Anterior cingulate cortex (tissue), 58 donors: Measurements from ENCODE around the gene FUT8.
"Not testable (repeated sequence)": the region's sequence is repeated elsewhere in the genome, so short reads cannot be mapped to it uniquely, and the experiment has no call there.

Experiments
- DNase-seq, 58 donors: peaks; one replicate each; lab custom pipeline; 2025; lab: John Stamatoyannopoulos, UW

The FUT8 gene

DNA sequence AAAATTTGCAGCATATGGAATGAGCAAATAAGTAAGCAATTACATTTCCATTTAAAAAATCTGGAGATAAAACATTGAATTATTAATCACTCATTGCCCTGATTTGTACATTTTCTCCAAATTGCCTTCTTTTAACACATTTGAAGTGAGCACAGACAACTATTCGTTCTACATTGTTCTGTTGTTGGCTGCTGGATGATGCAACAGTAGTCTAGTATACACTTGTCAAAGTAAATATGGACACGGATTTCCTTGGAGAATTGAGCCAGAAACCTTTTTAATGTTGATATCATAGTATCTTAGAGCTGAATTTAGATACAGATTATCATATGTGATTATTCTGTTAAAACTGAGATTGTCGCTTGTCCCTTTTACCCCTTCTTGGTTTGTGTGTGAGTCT, 188.2 kb downstream of the FUT8 start:
- DNase-seq, result no peak

DNA sequence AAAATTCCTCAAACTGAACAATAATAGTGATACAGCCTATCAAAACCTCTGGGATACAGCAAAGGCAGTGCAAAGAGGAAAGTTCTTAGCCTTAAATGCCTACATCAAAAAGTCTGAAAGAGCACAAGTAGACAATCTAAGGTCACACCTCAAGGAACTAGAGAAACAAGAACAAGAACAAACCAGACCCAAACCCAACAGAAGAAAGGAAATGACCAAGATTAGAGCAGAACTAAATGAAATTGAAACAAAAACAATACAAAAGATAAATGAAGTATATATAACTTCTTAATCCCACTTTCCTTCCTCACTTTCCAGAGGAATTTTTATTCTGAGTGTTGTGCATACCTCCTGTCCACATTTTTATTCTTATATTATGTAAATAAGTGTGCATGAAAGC, 192.0 kb downstream of the FUT8 start:
- DNase-seq, result no peak

DNA sequence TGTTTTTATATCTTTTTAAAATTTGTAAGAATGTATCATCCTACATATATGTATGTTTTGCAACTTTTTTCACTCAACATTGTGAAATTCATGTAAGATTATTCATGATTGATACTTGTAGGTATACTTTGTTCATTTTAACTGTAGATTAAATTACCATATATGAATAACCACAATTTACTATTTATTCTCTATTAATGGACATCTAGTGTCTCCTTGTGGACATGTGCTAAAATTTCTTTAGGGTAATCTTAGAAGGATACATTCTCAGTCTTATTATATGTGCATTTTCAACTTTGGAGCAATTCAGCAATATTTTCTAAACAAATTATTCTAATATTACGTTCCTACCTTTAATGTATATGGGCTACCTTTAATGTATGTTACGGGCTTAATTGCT, 192.4 kb downstream of the FUT8 start:
- DNase-seq, result no peak

DNA sequence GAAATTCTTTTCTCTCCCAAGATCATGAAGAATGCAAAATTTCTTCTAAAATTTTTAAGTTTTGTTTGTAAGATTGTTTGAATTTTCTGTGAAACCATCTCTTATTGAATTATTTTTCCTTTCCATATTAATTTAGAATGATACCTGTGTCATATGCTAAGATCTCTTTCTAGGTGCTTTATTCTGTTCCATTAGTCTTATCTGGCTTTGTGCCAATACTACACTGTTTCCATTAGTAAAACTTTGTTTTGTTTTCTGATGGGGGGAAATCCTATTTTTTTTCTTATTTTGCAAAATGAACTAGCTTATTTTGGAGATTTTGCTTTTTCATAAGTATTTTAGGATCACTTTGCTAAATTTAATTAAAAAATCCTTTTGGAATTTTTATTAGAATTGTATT, 193.9 kb downstream of the FUT8 start:
- DNase-seq, result no peak

DNA sequence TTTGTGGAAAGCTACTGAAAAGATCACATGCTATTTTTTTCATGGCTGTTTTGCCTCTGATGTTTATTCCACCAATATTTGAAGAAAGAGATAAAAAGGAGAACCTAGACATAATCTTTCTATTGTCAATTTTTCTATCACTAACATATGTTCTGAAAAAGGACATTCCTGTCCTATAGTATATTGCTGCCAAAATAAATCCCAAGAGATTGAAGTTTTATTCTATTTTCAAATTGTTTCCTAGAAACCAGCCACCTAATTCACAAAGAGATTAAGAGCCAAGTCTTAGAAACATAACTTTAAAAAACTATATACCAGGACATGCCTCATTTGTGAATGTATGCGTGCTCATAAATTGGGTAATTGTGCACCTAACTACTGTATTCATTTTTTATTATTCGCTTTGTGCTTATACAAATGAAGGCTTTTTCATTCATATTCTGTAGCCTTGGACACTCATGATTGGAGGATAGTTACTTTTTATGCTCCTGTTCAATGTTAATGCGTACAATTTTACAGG, 200.7 kb downstream of the FUT8 start:
- no peak for DNase-seq

DNA sequence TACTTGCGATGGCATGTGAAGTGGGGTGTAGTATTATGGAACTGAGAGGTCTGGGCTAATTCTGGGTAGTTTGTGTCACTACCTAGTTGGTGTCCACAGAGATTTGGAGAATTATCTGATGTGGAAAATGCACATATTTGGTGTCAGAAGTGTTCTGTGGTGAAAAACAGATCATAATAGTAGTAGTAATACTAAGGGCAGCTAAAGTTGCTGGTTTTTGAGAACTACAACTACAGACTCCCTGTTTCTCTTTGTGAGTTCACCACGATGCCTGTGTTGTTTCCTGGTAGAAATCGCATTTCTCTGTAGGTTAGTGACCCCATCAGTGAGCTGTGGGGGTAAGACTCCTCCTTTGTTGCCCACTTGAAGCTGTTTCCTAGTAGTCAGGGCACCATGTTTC, 206.5 kb downstream of the FUT8 start:
- no peak for DNase-seq

DNA sequence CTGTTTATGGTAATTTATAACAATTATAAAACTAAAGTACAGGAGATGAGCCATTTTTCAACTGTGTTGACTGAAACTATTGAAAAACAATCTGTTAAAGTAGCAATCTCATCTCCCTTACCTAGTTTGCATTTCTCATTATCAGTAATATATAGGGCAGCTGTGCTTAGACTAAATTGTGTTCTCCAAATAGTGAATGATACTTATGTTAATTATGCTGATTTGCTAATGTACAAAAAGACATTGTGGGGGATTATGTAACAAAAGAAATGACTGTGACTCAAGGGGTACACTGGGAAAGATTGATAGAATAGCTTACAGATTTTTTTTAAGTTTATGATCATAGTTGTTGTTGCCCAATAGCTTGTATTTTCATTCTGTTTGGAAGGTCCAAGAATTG, 207.7 kb downstream of the FUT8 start:
- no peak for DNase-seq

DNA sequence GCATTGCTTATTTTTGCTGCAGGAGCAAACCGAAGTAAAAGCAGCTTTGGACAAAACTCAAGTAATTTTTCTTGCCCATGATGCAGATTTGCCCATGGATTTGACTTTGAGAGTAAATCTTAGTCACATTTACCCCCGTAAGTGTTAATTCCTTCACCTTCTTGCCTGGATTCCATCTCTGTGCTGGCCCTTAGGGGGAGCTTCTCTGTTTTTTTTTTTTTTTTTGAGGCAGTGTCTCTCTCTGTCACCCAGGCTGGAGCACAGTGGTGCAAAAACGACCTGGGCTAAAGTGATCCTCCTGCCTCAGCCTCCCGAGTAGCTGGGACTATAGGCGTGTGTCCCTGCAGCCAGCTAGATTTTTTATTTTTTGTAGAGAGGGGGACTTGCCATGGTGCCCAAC, 210.2 kb downstream of the FUT8 start:
- no peak for DNase-seq

DNA sequence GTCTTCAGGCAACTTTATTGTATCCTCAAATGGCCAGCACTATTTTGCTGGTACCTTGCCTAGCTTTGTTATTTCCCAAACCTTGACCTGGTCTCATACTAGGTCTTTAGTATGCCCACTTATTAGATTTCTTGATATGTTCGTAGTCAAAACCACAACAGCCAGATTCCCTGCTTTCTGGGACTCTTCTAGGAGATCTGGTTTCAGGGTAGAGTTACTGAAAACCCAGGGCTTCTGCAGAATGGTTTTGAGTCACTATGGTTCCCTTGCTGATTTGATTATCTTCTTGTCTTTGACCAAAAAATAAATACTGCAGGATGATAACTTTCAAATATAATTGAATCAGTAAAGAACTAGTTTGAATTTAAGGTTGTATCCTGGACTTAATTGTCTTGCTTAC, 211.2 kb downstream of the FUT8 start:
- DNase-seq, result no peak

DNA sequence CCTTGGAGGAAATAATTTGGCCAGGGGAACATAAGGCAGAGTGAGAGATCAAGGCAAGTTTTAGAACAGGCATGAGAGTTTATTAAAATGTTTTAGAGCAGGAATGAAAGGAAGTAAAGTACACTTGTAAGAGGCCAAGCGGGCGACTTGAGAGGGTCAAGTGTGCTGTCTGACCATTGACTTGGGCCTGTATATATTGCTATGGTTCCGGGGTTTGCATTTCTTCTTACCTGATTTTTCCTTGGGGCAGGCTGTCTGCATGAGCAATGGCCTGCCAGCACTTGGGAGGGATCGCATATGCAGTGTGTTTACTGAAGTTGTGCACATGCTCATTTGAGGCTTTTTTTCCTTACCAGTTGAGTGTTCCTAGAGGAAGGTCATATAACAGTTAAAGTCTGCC, 214.8 kb downstream of the FUT8 start:
- no peak for DNase-seq

DNA sequence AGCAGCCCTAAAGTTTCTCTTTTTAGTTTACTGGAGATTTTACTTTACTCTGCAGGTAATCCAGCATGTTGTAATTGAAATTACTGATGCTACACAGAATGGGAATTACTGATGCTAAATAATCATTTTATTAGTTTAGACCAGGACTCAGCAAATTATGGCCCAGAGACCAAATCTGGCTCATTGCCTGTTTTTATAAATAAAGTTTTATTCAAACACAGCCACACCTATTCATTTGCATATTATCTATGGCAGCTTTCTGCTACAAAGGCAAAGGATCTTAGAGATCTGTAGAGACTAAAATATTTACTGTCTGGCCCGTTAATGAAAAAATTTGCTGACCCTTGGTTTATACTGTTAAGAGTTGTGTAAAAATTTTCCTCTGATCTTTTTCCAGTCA, 216.1 kb downstream of the FUT8 start:
- no peak for DNase-seq

DNA sequence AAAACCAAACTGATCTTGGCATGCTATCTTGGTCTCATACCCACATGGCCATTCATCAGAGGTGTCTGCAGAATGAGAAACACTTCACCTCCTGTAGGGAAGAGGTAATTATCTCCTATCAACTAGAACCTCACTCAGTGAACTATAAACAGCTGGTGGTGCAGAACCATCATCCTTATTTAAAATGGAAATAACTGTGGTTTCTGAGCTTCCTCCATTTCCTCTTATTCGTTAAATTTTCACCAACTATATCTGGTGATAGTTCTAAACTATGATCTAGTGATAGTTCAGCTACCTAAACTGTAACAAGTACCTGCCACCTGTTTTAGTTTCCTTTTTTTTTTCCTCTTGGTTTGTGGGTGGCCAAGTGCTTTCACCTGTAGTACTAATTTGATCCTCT, 218.5 kb downstream of the FUT8 start:
- DNase-seq, result no peak

DNA sequence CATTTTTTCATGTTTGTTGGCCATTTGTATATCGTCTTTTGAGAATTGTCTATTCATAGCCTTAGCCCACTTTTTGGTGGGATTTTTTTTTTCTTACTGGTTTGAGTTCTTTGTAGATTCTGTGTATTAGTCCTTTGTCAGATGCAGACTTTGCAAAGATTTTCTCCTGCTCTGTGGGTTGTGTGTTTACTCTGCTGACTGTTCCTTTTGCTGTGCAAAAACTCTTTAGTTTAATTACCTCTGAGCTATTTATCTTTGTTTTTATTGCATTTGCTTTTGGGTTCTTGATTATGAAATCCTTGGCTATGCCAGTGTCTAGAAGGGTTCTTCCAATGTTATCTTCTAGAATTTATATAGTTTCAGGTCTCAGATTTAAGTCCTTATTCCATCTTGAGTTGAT, 220.0 kb downstream of the FUT8 start:
- no peak for DNase-seq

DNA sequence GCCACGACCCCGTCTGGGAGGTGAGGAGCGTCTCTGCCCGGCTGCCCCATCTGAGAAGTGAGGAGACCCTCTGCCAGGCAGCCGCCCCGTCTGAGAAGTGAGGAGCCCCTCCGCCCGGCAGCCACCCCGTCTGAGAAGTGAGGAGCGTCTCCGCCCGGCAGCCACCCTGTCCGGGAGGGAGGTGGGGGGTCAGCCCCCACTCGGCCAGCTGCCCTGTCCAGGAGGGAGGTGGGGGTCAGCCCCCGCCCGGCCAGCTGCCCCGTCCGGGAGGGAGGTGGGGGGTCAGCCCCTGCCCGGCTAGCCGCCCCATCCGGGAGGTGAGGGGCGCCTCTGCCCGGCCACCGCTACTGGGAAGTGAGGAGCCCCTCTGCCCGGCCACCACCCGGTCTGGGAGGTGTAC, 221.1 kb downstream of the FUT8 start:
- DNase-seq, result not testable (repeated sequence)

DNA sequence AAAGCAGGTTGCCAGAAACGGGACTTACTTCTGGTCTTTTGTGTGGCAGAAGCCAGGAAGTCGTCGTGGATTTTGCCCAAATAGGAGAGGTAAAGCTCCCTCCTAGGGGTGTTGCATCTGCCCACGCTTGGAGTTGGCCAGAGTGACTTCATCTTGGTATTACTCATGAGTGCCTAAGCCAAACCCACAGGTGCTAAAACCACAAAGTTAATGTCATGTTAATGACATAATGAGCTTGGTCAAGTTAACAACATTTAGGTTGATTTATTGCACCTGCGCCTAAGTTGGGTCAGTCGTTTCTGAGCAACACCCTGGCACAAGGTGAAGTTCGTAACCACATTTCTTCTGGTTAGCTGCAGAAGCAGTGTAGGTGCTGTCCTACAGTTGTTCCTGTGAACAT, 225.2 kb downstream of the FUT8 start:
- DNase-seq, result no peak

DNA sequence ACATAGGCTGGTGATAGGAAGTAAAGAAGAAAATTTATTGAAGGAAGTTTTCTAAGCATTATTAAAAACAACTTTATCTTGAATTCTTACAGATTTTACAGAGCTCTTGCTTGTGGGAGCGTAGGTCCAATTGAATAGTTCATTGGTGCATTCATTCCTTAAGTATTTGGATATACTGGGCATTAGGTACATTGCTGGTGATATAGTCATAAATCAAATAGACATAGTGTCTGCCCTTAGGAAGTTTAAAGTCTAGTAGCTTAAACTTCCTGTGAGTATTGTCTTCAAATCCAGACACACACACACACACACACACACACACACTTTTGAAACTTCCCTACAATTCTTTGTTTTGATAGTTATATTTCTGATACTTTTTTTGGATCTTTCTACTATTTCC, 226.7 kb downstream of the FUT8 start:
- no peak for DNase-seq

DNA sequence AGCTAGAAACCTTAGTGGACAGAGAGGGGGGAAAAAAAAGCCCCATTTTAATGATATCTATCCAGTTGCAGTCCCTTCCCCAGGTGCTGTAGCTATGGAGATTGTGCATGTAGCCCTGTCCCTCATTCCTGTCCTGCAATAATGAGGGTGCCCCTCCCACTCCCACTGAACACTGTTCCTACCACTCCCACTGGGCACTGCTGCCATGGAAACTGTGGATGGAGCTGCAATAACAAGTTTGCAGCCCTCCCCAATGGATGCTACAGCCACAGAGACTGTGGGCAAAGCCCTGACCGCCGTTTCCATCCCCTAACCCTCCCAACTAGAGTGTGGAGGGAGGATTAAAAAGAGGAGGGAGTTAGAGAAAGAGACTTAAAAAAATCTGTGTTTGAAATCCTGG, 238.3 kb downstream of the FUT8 start:
- no peak for DNase-seq

DNA sequence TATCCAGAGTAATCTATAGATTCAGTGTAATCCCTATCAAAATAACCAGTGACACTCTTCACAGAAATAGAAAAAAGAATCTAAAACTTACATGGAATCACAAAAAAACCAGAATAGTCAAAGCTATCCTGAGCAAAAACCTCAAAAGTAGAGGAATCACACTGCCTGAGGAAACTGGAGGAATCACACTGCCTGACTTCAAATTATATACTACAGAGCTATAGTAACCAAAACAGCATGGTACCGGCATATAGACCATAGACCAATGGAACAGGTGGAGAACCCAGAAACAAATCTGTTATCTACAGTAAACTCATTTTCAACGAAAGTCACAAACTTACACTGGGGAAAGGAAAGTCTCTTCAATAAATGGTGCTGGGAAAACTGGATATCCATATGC, 244.0 kb downstream of the FUT8 start:
- no peak for DNase-seq

DNA sequence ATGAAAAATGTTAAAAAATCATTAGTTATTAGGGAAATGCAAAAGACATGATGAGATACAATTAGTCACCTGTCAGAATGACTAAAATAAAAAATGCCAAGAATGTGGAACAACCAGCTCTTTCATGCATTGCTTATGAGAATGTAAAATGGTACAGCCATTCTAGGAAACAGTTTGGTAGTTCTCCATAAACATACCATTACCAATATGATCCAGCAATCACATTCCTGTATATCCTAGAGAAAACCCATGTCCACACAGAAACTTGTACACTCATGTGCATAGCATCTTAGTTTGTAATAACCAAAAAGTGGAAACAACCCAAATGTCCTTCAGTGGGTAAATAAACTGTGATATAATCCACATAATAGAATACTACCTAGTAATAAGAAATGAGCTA, 245.7 kb downstream of the FUT8 start:
- DNase-seq, result no peak

DNA sequence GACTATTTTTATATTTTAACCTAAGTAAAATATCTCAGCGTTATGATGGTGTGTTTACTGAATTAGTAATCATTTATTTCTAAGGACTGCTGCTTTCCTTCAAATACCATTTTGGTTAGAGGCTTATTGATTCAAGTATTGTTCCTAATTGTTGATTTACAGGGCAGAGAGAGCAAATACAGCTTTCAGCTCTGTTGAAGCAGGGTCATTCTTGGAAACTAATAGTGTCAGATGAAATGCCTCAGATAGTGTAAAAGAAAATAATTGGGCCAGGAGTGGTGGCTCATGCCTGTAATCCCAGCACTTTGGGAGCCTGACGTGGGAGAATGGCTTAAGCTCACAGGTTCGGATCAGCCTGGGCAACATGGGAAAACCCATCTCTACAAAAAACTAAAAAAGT, 249.3 kb downstream of the FUT8 start:
- no peak for DNase-seq

DNA sequence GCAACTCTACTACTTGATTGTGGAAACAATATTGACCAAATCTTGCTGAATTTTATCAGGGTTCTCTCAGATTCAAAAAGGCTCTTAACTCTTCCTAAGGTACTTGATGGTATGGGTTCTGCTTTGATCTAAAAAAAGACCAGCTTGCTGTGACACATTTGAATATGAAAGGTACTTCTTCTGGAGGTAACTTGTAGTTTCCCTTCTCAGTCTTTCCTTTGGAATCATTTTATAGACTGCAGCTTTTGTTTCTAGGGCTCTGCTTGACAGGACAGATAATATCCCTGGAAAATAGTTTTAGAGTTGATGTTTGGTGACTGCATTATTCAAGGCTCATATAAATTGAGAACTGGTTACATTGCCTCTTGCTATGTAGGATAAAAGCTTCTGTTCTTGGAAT, 251.9 kb downstream of the FUT8 start:
- no peak for DNase-seq

DNA sequence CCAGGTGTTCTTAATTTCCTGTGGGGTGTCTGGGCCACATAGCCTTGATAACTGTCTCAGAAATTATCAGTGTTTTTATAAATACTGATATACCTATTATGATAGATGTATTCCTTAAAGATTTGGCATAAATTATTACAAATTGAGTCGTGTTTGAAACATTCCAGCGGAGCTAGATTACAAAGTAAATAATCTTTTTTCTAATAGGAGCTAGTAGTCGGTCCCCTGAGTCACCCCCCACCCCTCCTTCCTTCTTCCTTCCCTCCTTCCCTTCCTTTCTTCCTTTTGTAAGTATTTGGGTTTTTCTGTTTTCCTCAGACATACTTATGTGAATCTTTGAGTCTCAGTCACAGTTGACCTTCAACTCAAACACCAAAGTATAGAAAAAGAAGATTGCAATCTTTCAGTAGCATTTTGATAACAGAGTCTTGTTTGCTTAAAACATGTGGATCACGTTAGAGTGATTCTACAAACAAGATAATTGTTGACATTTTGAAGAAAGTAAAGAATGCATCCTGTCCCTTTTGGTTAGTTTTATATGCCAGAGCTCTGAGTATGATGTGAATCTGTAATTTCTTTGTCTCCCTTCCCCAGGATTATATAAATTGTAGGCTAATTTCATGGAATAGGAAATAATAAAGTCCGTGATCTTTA, 264.0 kb downstream of the FUT8 start:
- no peak for DNase-seq

DNA sequence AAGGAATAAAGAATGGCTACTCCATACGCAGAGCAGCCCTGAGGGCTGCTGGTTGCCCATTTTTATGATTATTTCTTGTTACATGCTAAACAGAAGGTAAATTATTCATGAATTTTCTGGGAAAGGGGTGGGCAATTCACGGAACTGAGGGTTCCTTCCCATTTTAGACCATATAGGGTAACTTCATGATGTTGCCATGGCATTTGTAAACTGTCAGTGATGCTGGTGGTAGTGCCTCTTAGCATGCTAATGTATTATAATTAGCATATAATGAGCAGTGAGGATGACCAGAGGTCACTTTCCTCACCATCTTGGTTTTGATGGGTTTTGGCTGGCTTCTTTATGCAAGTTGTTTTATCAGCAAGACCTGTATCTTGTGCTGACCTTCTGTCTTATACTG, 273.0 kb downstream of the FUT8 start:
- DNase-seq, result no peak
